ENCODE results near the gene C1R.

DNA sequence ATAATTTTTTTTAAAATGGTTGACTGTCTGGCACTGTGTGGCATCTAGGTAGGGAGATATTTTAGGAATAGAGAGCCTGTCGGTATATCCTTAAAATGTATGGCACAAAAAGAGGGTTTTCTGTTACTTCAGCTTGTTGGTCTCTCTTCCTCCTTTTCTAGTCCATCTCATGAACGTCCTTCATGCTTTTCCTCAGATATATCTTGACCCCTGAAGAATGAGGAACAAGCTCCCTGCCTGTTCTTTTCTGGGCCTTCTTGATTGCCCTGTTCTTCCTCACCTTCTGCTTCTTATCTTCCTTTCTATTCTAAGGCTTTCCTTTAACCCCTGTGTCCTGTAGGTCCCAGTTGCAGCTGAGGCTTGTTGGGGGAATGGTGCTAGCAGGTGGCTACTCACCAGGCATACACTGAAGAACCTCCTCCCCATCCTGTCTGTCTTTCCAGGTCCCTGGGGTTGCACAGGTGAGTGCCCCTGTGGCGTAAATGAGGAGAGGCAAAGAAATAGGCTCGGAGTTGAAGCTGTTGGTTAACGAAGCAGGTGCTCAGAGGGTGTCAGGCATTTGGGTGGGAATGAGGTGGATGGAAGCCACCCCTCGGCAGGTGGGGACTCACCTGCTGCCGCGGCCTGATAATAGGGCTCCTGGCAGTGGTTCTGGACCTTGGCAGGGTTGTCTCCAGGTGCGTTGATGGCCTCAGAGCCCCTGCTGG lies 7.2 kb upstream of the C1R start:
- no peak for TF ChIP-seq POLR2AphosphoS5 (IDR thresholded peaks at IDR 0.05)
- no peak for TF ChIP-seq CTCF (IDR thresholded peaks at IDR 0.05)
- no peak for TF ChIP-seq EP300 (IDR thresholded peaks at IDR 0.05; ENCODE audit: low read depth)
- no peak for TF ChIP-seq POLR2A (IDR thresholded peaks at IDR 0.05)
